ENCODE results near the gene CATSPERE.
"Not testable (repeated sequence)": the region's sequence is repeated elsewhere in the genome, so short reads cannot be mapped to it uniquely, and the experiment has no call there.

GRCh38 chr1:244499484-244499883, 38.4 kb downstream of the CATSPERE start:
- not testable (repeated sequence) for TF ChIP-seq RARB (CRISPR knock-in tag; IDR thresholded peaks at IDR 0.05); ZNF565 (CRISPR knock-in tag; conservative IDR thresholded peaks at IDR 0.05; ENCODE audit: low read depth); ZFP30 (CRISPR knock-in tag; IDR thresholded peaks at IDR 0.05); BACH2 (CRISPR knock-in tag; IDR thresholded peaks at IDR 0.05; ENCODE audit: borderline replicate concordance); ARNTL (CRISPR knock-in tag; IDR thresholded peaks at IDR 0.05; ENCODE audit: borderline replicate concordance, low read depth); CSDC2 (CRISPR knock-in tag; IDR thresholded peaks at IDR 0.05); ZNF70 (CRISPR knock-in tag; IDR thresholded peaks at IDR 0.05); ISL1 (CRISPR knock-in tag; IDR thresholded peaks at IDR 0.05); PPARA (CRISPR knock-in tag; IDR thresholded peaks at IDR 0.05; ENCODE audit: borderline replicate concordance); TCF4 (CRISPR knock-in tag; IDR thresholded peaks at IDR 0.05; ENCODE audit: borderline replicate concordance)
- TF ChIP-seq, protein P1, sequence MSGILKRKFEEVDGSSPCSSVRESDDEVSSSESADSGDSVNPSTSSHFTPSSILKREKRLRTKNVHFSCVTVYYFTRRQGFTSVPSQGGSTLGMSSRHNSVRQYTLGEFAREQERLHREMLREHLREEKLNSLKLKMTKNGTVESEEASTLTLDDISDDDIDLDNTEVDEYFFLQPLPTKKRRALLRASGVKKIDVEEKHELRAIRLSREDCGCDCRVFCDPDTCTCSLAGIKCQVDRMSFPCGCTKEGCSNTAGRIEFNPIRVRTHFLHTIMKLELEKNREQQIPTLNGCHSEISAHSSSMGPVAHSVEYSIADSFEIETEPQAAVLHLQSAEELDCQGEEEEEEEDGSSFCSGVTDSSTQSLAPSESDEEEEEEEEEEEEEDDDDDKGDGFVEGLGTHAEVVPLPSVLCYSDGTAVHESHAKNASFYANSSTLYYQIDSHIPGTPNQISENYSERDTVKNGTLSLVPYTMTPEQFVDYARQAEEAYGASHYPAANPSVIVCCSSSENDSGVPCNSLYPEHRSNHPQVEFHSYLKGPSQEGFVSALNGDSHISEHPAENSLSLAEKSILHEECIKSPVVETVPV (CRISPR knock-in tag; IDR thresholded peaks at IDR 0.05): not testable (repeated sequence)
- TF ChIP-seq, protein P2, sequence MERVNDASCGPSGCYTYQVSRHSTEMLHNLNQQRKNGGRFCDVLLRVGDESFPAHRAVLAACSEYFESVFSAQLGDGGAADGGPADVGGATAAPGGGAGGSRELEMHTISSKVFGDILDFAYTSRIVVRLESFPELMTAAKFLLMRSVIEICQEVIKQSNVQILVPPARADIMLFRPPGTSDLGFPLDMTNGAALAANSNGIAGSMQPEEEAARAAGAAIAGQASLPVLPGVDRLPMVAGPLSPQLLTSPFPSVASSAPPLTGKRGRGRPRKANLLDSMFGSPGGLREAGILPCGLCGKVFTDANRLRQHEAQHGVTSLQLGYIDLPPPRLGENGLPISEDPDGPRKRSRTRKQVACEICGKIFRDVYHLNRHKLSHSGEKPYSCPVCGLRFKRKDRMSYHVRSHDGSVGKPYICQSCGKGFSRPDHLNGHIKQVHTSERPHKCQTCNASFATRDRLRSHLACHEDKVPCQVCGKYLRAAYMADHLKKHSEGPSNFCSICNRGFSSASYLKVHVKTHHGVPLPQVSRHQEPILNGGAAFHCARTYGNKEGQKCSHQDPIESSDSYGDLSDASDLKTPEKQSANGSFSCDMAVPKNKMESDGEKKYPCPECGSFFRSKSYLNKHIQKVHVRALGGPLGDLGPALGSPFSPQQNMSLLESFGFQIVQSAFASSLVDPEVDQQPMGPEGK (CRISPR knock-in tag; IDR thresholded peaks at IDR 0.05; ENCODE audit: borderline replicate concordance): not testable (repeated sequence)

Data from SK-N-SH treated with all-trans-retinoic acid at 6 μM for 48 hours (cell line).